Measurements from ENCODE around the gene FBXO17. TPM values are rescaled to one million over a fixed set of nuclear protein-coding genes. Genes with fewer than 3 reads are reported as not detected.

The FBXO17 gene
- total and polyA plus RNA-seq, 2 donors (not counting 3 experiments of a cell fraction or from before 2014, with no cell fraction given): 21.8 to 23.8 TPM

- ChIA-PET CTCF (interaction anchor here (1.0 to 1.1 kb wide), 3 partner anchors 13 to 86 kb away, joined by 3 read pairs; no protein-coding TSS in a partner anchor), POLR2A (no interaction called here)
- Histone ChIP-seq H3K36me3 (ENCODE audit: control insufficient read depth in 2 of 2, extremely low read depth in 1 of 2, insufficient read depth in 2 of 2, low read length in 2 of 2) (peaks cover 0 to 2% of the 10 kb centered on the region in 2 experiments), H3K4me3 (replicated peaks in 1 of 3; ENCODE audit: insufficient read depth in 1 of 3, low read depth in 1 of 3, low read length in 3 of 3) (no peak overlapping the region), H3K27me3 (ENCODE audit: control insufficient read depth in 2 of 2, insufficient read depth in 2 of 2, low read length in 2 of 2) (no peaks in the 10 kb centered on the region), H3K4me2 (ENCODE audit: insufficient read depth, low read length) (no peak overlapping the region), H3K9me3 (replicated peaks; ENCODE audit: control insufficient read depth, insufficient read depth, low read length) (no peaks in the 10 kb centered on the region), H3K27ac (ENCODE audit: insufficient read depth, low read depth, low read length) (no peak overlapping the region), H3K9ac (replicated peaks; ENCODE audit: extremely low read depth, insufficient read depth, low read length) (no peak overlapping the region), H3K4me1 (ENCODE audit: control insufficient read depth, extremely low read depth, insufficient read depth, low read length) (peaks cover 2% of the 10 kb centered on the region), H4K20me1 (replicated peaks; ENCODE audit: control insufficient read depth, extremely low read depth, insufficient read depth, low read length) (no peaks in the 10 kb centered on the region), H2AFZ (ENCODE audit: low read depth, low read length) (no peak overlapping the region), H3K79me2 (ENCODE audit: control insufficient read depth, insufficient read depth, low read length) (peaks cover 5% of the 10 kb centered on the region), H3K9me1 (replicated peaks; ENCODE audit: control insufficient read depth, extremely low read depth, insufficient read depth, low read length) (no peaks in the 10 kb centered on the region)
- DNase-seq (ENCODE audit: low read depth, low spot score) (no peak), FAIRE-seq (no peak)
- dilution Hi-C loops (cut with MboI; ENCODE audit: extremely low pct_ligation_motif_present, low sequenced_read_pairs): no loop called here
- BruUV-seq (replicated peaks): no TSS peak
- TF ChIP-seq JUN (IDR thresholded peaks at IDR 0.05; ENCODE audit: borderline replicate concordance, insufficient read depth, insufficient read length, low read depth) (no peak), POLR2AphosphoS5 (IDR thresholded peaks at IDR 0.05; ENCODE audit: insufficient read depth, low read depth, low read length) (no peak), EZH2 (IDR thresholded peaks at IDR 0.05; ENCODE audit: borderline replicate concordance, low read depth, low read length, severe bottlenecking) (no peak), MAX (IDR thresholded peaks at IDR 0.05; ENCODE audit: insufficient read depth, insufficient read length) (no peak), CTCF (IDR thresholded peaks at IDR 0.05; ENCODE audit: extremely low read depth in 1 of 2, insufficient read depth in 1 of 2, low read depth in 1 of 2, low read length in 2 of 2) (no peak), POLR2A (IDR thresholded peaks at IDR 0.05; ENCODE audit: low read depth, low read length) (no peak), MYC (IDR thresholded peaks at IDR 0.05; ENCODE audit: low read depth, low read length) (no peak), FOS (IDR thresholded peaks at IDR 0.05; ENCODE audit: borderline replicate concordance, insufficient read depth, low read length) (no peak), GATA2 (IDR thresholded peaks at IDR 0.05; ENCODE audit: insufficient read depth, insufficient read length, low read depth, low read length) (no peak)
- intact Hi-C loops (cut with micrococcal nuclease): no loop called here
Observed at GRCh38 chr19:38964738-38965137, 10.8 kb downstream of the FBXO17 start.

Data from endothelial cell of umbilical vein (primary cell).